ENCODE measurements around the gene PHF2. TPM values are rescaled to one million over a fixed set of nuclear protein-coding genes. Genes with fewer than 3 reads are reported as not detected.

The PHF2 gene
- polyA plus RNA-seq, 2 donors: 11.7 to 17.9 TPM

DNA sequence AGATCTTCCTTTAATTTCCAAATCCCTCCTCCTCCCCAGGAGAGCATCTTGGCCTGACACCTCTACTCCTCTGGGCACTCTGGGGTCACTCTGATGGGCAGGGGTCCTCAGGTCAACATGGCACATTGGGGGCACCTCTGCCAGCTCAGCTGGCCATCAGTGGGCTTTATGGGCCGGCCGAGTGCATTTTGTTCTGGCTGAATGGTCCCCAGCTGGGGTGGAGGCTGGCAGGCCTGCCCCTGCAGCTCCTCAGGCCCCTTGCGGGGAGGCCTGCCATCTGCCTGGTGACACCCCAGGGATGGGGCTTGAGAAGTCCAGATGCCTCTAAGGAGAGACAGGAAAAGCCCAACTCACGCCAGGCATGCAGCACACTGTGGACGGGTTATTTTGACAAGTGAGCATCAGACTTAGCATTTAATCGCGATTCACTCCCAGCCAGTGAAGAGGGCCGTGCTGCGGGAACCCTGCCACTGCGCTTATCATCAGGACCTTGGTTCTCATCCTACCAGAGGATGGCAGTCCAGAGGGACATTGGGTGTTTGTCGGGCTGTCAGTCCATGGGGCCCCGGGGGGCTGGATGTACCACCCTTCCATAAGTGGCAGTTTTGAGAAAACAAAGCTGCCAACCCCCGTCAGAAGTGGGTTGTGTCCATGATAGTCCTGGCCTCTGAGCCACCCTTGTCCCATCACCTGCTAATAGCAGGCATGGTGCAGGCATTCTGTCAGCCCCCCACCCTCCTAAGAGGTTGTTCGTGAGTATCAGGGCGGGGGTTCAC, 21.7 kb downstream of the PHF2 start:
- H3K4me1 ChIP-seq (ENCODE audit: control insufficient read depth in 2 of 2, insufficient read depth in 2 of 2, low read length in 1 of 2): peaks cover 19 to 24% of the 10 kb centered on the region in 2 donors
- WGBS, 2 donors: 85 to 89% methylated on average over 15 of the region's 15 CpGs

DNA sequence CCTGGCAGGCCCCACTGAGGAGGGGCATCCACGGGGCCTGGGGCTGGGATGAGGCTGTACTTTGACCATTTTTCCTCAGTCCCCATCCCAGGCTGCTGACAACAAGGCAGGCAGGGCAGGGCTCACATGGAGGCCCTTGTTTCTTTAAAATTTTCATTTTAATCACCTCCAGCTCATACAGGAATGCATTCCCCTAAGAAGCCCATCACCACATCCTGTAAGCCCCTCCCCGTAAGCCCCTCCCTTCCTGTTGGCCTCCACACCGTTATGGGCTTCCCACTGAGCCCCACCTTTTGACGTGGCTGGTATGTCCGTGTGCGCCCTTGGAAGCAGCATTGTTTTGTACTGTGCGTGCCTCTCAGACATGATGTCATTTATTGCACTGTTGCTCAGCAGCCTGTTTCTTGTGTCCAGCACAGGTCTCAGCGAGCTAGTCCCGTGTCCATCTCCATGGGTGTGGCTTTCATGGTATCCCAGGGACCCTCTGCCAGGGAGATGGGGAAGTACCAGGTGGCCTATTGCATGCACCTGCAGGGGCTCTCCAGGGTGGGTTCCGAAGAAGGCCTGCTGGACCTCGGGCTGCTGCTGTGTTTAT, 22.4 kb downstream of the PHF2 start:
- 64 to 66% methylated on average over 11 of the region's 11 CpGs for WGBS, 2 donors
- no peaks in the 10 kb centered on the region for H3K27me3 ChIP-seq (ENCODE audit: control insufficient read depth in 1 of 2, insufficient read depth in 2 of 2, low read length in 2 of 2)
- peaks cover 0 to 10% of the 10 kb centered on the region in 2 donors for H3K36me3 ChIP-seq (ENCODE audit: control insufficient read depth in 2 of 2, insufficient read depth in 2 of 2, low read length in 1 of 2)
- peaks cover 19 to 29% of the 10 kb centered on the region in 2 donors for H3K4me1 ChIP-seq (ENCODE audit: control insufficient read depth in 2 of 2, insufficient read depth in 2 of 2, low read length in 1 of 2)
- no peak overlapping the region for H3K27ac ChIP-seq (ENCODE audit: low read depth in 2 of 2, low read length in 1 of 2)
- no peak overlapping the region for H3K4me3 ChIP-seq (ENCODE audit: low read depth in 1 of 2, low read length in 2 of 2)
- no peaks in the 10 kb centered on the region for H3K9me3 ChIP-seq (ENCODE audit: control insufficient read depth in 2 of 2, insufficient read depth in 1 of 2, low read depth in 1 of 2, low read length in 1 of 2)

More for the DNA sequence above, 21.7 kb downstream of the PHF2 start:
- Histone ChIP-seq H3K36me3 (ENCODE audit: control insufficient read depth in 2 of 2, insufficient read depth in 2 of 2, low read length in 1 of 2) (peaks cover 0 to 4% of the 10 kb centered on the region in 2 donors), H3K27me3 (ENCODE audit: control insufficient read depth in 1 of 2, insufficient read depth in 2 of 2, low read length in 2 of 2) (no peaks in the 10 kb centered on the region), H3K27ac (ENCODE audit: low read depth in 2 of 2, low read length in 1 of 2) (no peak overlapping the region), H3K4me3 (ENCODE audit: low read depth in 1 of 2, low read length in 2 of 2) (no peak overlapping the region), H3K9me3 (ENCODE audit: control insufficient read depth in 2 of 2, insufficient read depth in 1 of 2, low read depth in 1 of 2, low read length in 1 of 2) (no peaks in the 10 kb centered on the region)

DNA sequence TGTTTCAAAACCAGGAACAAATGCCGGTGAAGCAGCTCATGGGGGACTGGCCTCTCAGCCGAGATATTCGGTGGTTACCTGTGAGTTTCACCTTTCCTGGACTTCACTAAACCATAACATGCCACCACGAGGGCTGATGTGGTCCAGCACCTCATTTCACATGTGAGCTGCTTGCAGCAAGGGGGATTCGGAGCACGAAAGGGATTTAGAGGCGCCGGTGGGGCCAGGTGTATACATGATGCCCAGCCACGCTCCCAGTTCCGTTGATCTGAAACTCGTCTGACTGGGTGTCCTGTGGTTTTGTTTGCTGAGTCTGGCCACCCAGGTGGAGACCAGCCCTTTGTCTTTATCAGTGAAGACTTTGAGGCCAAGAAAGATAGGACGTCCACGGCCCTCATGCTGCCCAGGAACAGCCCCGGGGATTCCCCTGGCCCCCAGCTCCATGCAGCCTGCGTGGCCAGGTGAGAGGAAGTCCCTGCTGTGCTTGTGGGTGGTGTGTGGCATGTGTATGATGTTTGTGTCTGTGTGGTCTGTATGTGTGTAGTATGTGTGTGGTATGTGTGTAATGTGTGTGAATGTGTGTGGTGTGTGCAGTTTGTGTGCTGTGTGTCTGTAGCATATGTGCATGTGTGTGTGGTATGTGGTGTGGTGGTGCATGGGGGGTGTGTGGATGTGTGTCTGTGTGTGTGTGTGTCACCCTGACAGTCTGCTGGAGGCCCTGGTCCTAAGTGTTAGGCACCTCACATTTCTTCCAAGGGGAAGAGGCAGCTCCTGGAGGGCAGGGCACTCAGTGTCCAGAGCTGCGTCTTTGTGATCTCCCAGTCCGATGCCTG, 23.4 kb downstream of the PHF2 start:
- no peaks in the 10 kb centered on the region for H3K27me3 ChIP-seq (ENCODE audit: control insufficient read depth in 1 of 2, insufficient read depth in 2 of 2, low read length in 2 of 2)
- WGBS, 2 donors: 69 to 83% methylated on average over 17 of the region's 17 CpGs
- no peak overlapping the region for H3K4me3 ChIP-seq (ENCODE audit: low read depth in 1 of 2, low read length in 2 of 2)
- H3K36me3 ChIP-seq (ENCODE audit: control insufficient read depth in 2 of 2, insufficient read depth in 2 of 2, low read length in 1 of 2): peaks cover 0 to 8% of the 10 kb centered on the region in 2 donors
- H3K9me3 ChIP-seq (ENCODE audit: control insufficient read depth in 2 of 2, insufficient read depth in 1 of 2, low read depth in 1 of 2, low read length in 1 of 2): no peaks in the 10 kb centered on the region
- no peak overlapping the region for H3K27ac ChIP-seq (ENCODE audit: low read depth in 2 of 2, low read length in 1 of 2)
- peaks cover 12 to 25% of the 10 kb centered on the region in 2 donors for H3K4me1 ChIP-seq (ENCODE audit: control insufficient read depth in 2 of 2, insufficient read depth in 2 of 2, low read length in 1 of 2)

DNA sequence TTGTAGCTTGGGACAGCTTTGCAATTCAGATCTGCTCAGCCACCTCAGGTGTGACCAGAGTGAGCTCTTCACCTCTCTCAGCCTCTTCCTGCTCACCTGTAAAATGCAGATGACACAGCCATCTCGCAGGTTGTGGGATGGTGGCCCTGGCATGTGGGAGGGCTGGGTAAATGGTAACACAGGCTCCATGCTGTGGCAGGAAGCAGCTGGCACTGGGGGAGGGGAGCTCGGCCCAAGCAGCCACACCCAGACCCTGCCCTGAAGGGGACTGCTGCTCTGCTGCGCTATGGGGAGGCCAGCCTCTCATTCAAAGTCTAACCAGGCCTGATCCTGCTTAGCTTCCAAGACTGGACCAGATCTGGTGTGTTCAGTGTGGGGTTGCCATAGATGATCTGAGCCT, 24.1 kb downstream of the PHF2 start:
- Histone ChIP-seq H3K4me1 (ENCODE audit: control insufficient read depth in 2 of 2, insufficient read depth in 2 of 2, low read length in 1 of 2) (peaks cover 12 to 25% of the 10 kb centered on the region in 2 donors), H3K27me3 (ENCODE audit: control insufficient read depth in 1 of 2, insufficient read depth in 2 of 2, low read length in 2 of 2) (no peaks in the 10 kb centered on the region)
- 36 to 42% methylated on average over 3 of the region's 3 CpGs for WGBS, 2 donors

DNA sequence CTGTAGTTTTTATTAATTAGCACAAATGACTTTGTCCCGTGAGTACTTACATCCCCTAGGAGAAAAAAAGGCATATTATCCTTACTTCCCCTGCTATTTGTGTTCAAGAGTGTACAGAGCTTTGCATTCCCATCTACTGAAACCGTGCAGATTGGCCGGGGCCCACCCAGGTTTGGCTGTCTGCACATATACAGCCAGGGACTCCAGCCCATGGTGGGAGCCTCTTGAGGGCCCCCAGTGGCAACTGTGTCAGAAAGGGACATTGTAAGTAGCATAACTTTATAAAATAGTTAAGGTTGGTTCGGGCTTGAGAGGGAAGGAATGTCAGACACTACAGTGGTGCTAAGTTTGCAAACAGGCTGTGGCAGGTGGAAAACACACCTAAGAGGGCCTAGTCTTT, 24.7 kb downstream of the PHF2 start:
- 78 to 88% methylated on average over 4 of the region's 4 CpGs for WGBS, 2 donors
- Histone ChIP-seq H3K9me3 (ENCODE audit: control insufficient read depth in 2 of 2, insufficient read depth in 1 of 2, low read depth in 1 of 2, low read length in 1 of 2) (no peaks in the 10 kb centered on the region), H3K27me3 (ENCODE audit: control insufficient read depth in 1 of 2, insufficient read depth in 2 of 2, low read length in 2 of 2) (no peaks in the 10 kb centered on the region), H3K4me3 (ENCODE audit: low read depth in 1 of 2, low read length in 2 of 2) (no peak overlapping the region), H3K27ac (ENCODE audit: low read depth in 2 of 2, low read length in 1 of 2) (no peak overlapping the region), H3K4me1 (ENCODE audit: control insufficient read depth in 2 of 2, insufficient read depth in 2 of 2, low read length in 1 of 2) (peaks cover 12 to 25% of the 10 kb centered on the region in 2 donors), H3K36me3 (ENCODE audit: control insufficient read depth in 2 of 2, insufficient read depth in 2 of 2, low read length in 1 of 2) (peaks cover 0 to 8% of the 10 kb centered on the region in 2 donors)

More for the DNA sequence above, 24.1 kb downstream of the PHF2 start:
- no peak overlapping the region for H3K4me3 ChIP-seq (ENCODE audit: low read depth in 1 of 2, low read length in 2 of 2)
- H3K36me3 ChIP-seq (ENCODE audit: control insufficient read depth in 2 of 2, insufficient read depth in 2 of 2, low read length in 1 of 2): peaks cover 0 to 8% of the 10 kb centered on the region in 2 donors
- H3K9me3 ChIP-seq (ENCODE audit: control insufficient read depth in 2 of 2, insufficient read depth in 1 of 2, low read depth in 1 of 2, low read length in 1 of 2): no peaks in the 10 kb centered on the region
- H3K27ac ChIP-seq (ENCODE audit: low read depth in 2 of 2, low read length in 1 of 2): no peak overlapping the region

DNA sequence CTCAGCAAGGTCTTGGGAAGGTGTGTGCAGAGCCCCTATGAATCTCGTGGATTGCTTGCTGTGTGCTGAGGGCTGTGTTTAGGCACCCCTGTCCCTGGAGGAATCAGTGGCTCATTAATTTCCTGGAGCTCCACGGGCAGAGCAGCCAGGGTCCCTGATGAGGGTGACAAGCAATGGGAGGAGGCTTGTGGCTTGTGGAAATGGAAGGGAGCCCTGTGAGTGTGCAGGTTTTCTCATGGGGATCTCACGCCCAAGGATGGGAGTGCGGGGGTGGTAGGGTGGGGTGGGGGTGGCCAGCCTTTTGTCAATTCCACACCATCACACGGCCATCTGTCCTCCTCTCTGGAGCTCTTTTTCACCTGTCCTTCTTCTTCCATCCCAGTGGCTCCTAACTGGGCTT, 25.3 kb downstream of the PHF2 start:
- Histone ChIP-seq H3K36me3 (ENCODE audit: control insufficient read depth in 2 of 2, insufficient read depth in 2 of 2, low read length in 1 of 2) (peaks cover 0 to 8% of the 10 kb centered on the region in 2 donors), H3K27me3 (ENCODE audit: control insufficient read depth in 1 of 2, insufficient read depth in 2 of 2, low read length in 2 of 2) (no peaks in the 10 kb centered on the region), H3K27ac (ENCODE audit: low read depth in 2 of 2, low read length in 1 of 2) (no peak overlapping the region), H3K4me3 (ENCODE audit: low read depth in 1 of 2, low read length in 2 of 2) (no peak overlapping the region), H3K9me3 (ENCODE audit: control insufficient read depth in 2 of 2, insufficient read depth in 1 of 2, low read depth in 1 of 2, low read length in 1 of 2) (no peaks in the 10 kb centered on the region), H3K4me1 (ENCODE audit: control insufficient read depth in 2 of 2, insufficient read depth in 2 of 2, low read length in 1 of 2) (peaks cover 10 to 25% of the 10 kb centered on the region in 2 donors)
- 84 to 88% methylated on average over 5 of the region's 5 CpGs for WGBS, 2 donors

DNA sequence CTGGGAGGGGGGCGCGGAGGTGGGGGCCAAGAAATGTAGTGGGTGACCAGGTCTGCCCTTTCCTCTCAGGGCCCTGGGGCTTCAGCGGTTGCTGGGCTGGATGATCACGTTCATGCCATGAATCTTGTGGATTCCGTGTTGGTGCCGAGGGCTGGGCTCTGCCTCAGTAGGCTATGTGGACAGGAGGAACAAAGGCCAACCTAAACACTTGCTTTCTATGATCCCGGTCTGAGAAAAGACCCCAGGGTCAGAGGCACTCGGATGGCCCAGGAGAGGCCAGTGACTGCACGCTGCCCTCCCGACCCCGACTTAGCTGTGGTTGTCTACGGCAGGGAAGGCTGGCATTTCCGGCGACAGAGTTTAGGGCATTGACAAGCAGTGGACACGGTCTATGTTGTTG, 26.6 kb downstream of the PHF2 start:
- Histone ChIP-seq H3K27me3 (ENCODE audit: control insufficient read depth in 1 of 2, insufficient read depth in 2 of 2, low read length in 2 of 2) (no peaks in the 10 kb centered on the region), H3K27ac (ENCODE audit: low read depth in 2 of 2, low read length in 1 of 2) (no peak overlapping the region), H3K36me3 (ENCODE audit: control insufficient read depth in 2 of 2, insufficient read depth in 2 of 2, low read length in 1 of 2) (peaks cover 0 to 8% of the 10 kb centered on the region in 2 donors), H3K4me3 (ENCODE audit: low read depth in 1 of 2, low read length in 2 of 2) (no peak overlapping the region), H3K4me1 (ENCODE audit: control insufficient read depth in 2 of 2, insufficient read depth in 2 of 2, low read length in 1 of 2) (peaks cover 10 to 25% of the 10 kb centered on the region in 2 donors), H3K9me3 (ENCODE audit: control insufficient read depth in 2 of 2, insufficient read depth in 1 of 2, low read depth in 1 of 2, low read length in 1 of 2) (no peaks in the 10 kb centered on the region)
- WGBS, 2 donors: 92 to 95% methylated on average over 15 of the region's 15 CpGs

DNA sequence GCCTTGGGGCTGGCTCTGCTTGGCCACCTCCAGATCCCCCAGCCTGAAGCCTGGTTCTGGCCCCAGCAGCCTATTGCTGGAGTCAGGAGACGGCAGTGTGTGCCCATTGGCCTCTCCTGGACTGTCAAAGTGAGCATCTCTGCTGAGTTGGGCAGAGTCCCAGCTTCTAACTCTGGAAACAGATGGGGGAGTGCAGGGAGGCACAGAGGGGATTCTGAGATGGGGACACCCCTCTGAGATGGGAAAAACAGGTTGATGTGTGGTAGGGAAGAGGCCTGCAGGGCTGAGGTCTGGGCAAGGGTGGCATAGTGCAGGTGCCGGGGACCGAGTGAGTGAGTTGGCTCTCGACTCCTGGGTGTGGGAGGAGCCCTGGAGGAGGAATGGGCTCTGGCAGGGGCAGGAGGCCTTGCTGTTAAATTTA, 27.5 kb downstream of the PHF2 start:
- WGBS, 2 donors: 63 to 83% methylated on average over 4 of the region's 4 CpGs
- no peaks in the 10 kb centered on the region for H3K27me3 ChIP-seq (ENCODE audit: control insufficient read depth in 1 of 2, insufficient read depth in 2 of 2, low read length in 2 of 2)

DNA sequence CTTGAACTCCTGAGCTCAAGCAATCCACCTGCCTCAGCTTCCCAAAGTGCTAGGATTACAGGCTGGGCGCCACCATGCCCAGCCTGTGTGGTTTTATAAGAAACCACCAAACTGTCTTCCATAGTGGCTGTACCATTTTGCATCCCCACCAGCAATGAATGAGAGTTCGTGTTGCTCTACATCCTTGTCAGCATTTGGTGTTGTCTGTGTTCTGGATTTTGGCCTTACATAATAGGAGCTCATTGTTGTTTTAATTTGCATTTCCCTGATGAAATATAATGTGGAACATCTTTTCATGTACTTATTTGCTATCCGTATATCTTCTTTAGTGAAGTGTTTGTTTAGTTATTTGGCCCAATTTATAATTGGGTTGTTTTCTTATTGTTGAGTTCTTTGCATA, 29.8 kb downstream of the PHF2 start:
- Histone ChIP-seq H3K27me3 (ENCODE audit: control insufficient read depth in 1 of 2, insufficient read depth in 2 of 2, low read length in 2 of 2) (no peaks in the 10 kb centered on the region), H3K9me3 (ENCODE audit: control insufficient read depth in 2 of 2, insufficient read depth in 1 of 2, low read depth in 1 of 2, low read length in 1 of 2) (peaks cover 0 to 2% of the 10 kb centered on the region in 2 donors), H3K4me1 (ENCODE audit: control insufficient read depth in 2 of 2, insufficient read depth in 2 of 2, low read length in 1 of 2) (peaks cover 0 to 8% of the 10 kb centered on the region in 2 donors), H3K27ac (ENCODE audit: low read depth in 2 of 2, low read length in 1 of 2) (no peak overlapping the region), H3K4me3 (ENCODE audit: low read depth in 1 of 2, low read length in 2 of 2) (no peak overlapping the region), H3K36me3 (ENCODE audit: control insufficient read depth in 2 of 2, insufficient read depth in 2 of 2, low read length in 1 of 2) (peaks cover 0 to 8% of the 10 kb centered on the region in 2 donors)
- WGBS, 2 donors: 69 to 95% methylated on average over 3 of the region's 3 CpGs

More for the DNA sequence above, 27.5 kb downstream of the PHF2 start:
- no peaks in the 10 kb centered on the region for H3K9me3 ChIP-seq (ENCODE audit: control insufficient read depth in 2 of 2, insufficient read depth in 1 of 2, low read depth in 1 of 2, low read length in 1 of 2)
- H3K4me1 ChIP-seq (ENCODE audit: control insufficient read depth in 2 of 2, insufficient read depth in 2 of 2, low read length in 1 of 2): peaks cover 10 to 22% of the 10 kb centered on the region in 2 donors
- H3K36me3 ChIP-seq (ENCODE audit: control insufficient read depth in 2 of 2, insufficient read depth in 2 of 2, low read length in 1 of 2): peaks cover 0 to 8% of the 10 kb centered on the region in 2 donors
- H3K27ac ChIP-seq (ENCODE audit: low read depth in 2 of 2, low read length in 1 of 2): no peak overlapping the region
- no peak overlapping the region for H3K4me3 ChIP-seq (ENCODE audit: low read depth in 1 of 2, low read length in 2 of 2)
